ENCODE measurements around the gene NEK5. TPM values are rescaled to one million over a fixed set of nuclear protein-coding genes. Genes with fewer than 3 reads are reported as not detected.

The NEK5 gene
- total RNA-seq, 1 donor from 2014 or later: 0.50 TPM

DNA sequence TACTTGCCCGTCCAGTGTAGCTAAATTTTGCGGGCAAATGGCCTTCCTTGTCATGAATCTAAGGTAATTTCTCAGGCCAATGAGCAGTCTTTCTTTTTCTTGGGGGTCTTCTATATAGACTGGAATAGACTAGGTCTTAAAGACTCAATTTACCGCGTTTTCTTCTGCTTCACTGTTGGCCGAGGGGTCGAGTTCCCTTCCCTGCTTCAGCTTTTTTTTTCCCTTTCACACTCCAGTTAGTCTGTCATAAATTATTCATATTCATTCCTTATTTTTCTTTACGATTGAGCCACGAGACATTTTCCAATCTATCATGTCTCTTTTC is 116.4 kb downstream of the NEK5 start:
- peaks cover 3% of the 10 kb centered on the region for H3K4me1 Mint-ChIP-seq (ENCODE audit: low read depth, unreplicated experiment)
- Histone ChIP-seq H3K79me2 (ENCODE audit: insufficient read depth, low read length) (peaks cover 54% of the 10 kb centered on the region), H2AFZ (ENCODE audit: low read depth, low read length) (peak overlapping the region; percentile 97), H3K9ac (ENCODE audit: low read length) (peak overlapping the region; percentile 96), H3K4me2 (ENCODE audit: low read length) (peak overlapping the region; percentile 98), H3K27me3 (ENCODE audit: insufficient read depth, low read length) (peaks cover 12% of the 10 kb centered on the region), H3K4me3 (ENCODE audit: insufficient read depth, low read depth, low read length) (peak overlapping the region; percentile 100), H3K4me1 (ENCODE audit: insufficient read depth, low read length) (peaks cover 4% of the 10 kb centered on the region), H3K9me3 (ENCODE audit: insufficient read depth, low read depth, low read length) (no peaks in the 10 kb centered on the region), H4K20me1 (ENCODE audit: insufficient read depth, low read length) (peaks cover 24% of the 10 kb centered on the region), H3K36me3 (ENCODE audit: insufficient read depth, low read length) (no peaks in the 10 kb centered on the region), H3K27ac (ENCODE audit: low read depth, low read length) (peak overlapping the region; percentile 95)
- peak overlapping the region; percentile 99 for H3K4me3 Mint-ChIP-seq (ENCODE audit: unreplicated experiment)
- H3K36me3 Mint-ChIP-seq (ENCODE audit: low read depth, unreplicated experiment): peaks cover 14% of the 10 kb centered on the region
- TF ChIP-seq EZH2 (IDR thresholded peaks at IDR 0.05; ENCODE audit: insufficient read depth, low read length): no peak
- TF ChIP-seq, protein P1, sequence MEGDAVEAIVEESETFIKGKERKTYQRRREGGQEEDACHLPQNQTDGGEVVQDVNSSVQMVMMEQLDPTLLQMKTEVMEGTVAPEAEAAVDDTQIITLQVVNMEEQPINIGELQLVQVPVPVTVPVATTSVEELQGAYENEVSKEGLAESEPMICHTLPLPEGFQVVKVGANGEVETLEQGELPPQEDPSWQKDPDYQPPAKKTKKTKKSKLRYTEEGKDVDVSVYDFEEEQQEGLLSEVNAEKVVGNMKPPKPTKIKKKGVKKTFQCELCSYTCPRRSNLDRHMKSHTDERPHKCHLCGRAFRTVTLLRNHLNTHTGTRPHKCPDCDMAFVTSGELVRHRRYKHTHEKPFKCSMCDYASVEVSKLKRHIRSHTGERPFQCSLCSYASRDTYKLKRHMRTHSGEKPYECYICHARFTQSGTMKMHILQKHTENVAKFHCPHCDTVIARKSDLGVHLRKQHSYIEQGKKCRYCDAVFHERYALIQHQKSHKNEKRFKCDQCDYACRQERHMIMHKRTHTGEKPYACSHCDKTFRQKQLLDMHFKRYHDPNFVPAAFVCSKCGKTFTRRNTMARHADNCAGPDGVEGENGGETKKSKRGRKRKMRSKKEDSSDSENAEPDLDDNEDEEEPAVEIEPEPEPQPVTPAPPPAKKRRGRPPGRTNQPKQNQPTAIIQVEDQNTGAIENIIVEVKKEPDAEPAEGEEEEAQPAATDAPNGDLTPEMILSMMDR (IDR thresholded peaks at IDR 0.05; ENCODE audit: insufficient read depth, low read depth, low read length): no peak
- H3K27ac Mint-ChIP-seq (ENCODE audit: unreplicated experiment): peak overlapping the region; percentile 99
- DNase-seq (ENCODE audit: low read depth): no peak
- peaks cover 6% of the 10 kb centered on the region for H3K27me3 Mint-ChIP-seq (ENCODE audit: low read depth, unreplicated experiment)
- peaks cover 5% of the 10 kb centered on the region for H3K9me3 Mint-ChIP-seq (ENCODE audit: unreplicated experiment)
- no peak for FAIRE-seq

DNA sequence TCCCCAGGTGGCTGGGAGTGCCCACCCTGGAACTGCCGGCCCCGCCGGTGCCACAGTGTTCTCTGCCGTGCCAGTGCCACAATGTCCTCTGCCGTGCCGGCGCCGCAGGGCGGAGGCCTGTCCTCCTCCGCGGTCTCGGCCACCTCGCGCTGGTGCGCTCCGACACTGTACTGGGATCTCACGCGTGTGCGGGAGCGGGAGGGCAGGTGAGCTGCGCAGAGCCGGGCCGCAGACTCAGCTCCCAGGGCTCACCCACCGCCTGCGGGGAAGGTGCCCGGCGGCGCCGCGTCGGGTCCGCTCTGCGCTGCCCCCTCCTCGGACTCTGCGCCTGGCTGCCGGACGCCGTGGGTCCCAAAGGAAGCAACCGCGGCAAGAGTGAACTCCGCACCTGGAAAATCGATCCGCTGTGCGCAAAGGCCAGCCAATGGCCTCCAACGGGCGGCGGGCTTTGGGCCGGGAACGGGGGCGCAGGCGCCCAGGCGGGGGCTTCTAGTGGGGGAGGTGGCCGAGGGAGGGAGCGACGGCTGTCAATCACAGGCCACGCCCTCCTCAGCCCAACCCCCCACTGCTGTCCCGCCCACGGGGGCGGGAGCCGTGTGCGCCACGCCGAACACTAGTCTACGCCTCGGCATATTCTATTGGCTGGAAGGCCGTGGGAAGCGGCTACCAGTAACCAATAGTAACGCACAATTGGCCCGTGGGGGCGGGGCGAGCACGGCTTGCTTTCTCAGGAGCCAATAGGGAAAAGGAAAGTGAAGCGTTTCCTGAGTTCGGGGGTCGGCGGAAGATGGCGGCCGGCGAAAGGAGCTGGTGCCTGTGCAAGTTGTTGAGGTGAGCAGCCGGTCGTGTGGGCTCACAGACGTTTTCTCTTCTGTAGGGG is 117.0 kb downstream of the NEK5 start, which contains the start of gene ALG11:
ALG11 (plus strand) TSS at position 767 of the 880 bp plus-strand sequence; CDS start at position 788, 21 bp downstream.
- H3K9ac ChIP-seq (ENCODE audit: low read length): peak within 1 kb of the TSS; percentile 96
- TF ChIP-seq, protein P1 (IDR thresholded peaks at IDR 0.05; ENCODE audit: insufficient read depth, low read depth, low read length): no peak
- TF ChIP-seq EZH2 (IDR thresholded peaks at IDR 0.05; ENCODE audit: insufficient read depth, low read length): no peak
- H3K4me2 ChIP-seq (ENCODE audit: low read length): peak within 1 kb of the TSS; percentile 98
- Mint-ChIP-seq H3K27ac (ENCODE audit: unreplicated experiment) (peak within 1 kb of the TSS; percentile 99), H3K27me3 (ENCODE audit: low read depth, unreplicated experiment) (peaks cover 6% of the 10 kb centered on the region), H3K4me1 (ENCODE audit: low read depth, unreplicated experiment) (peaks cover 3% of the 10 kb centered on the region), H3K36me3 (ENCODE audit: low read depth, unreplicated experiment) (peaks cover 9% of the 10 kb centered on the region), H3K4me3 (ENCODE audit: unreplicated experiment) (peak within 1 kb of the TSS; percentile 99), H3K9me3 (ENCODE audit: unreplicated experiment) (peaks cover 5% of the 10 kb centered on the region)
- H3K9me3 ChIP-seq (ENCODE audit: insufficient read depth, low read depth, low read length): no peaks in the 10 kb centered on the region
- peaks cover 48% of the 10 kb centered on the region for H3K79me2 ChIP-seq (ENCODE audit: insufficient read depth, low read length)
- no peaks in the 10 kb centered on the region for H3K36me3 ChIP-seq (ENCODE audit: insufficient read depth, low read length)
- H3K27ac ChIP-seq (ENCODE audit: low read depth, low read length): peak within 1 kb of the TSS; percentile 95
- DNase-seq (ENCODE audit: low read depth): peak; percentile 91
- peaks cover 4% of the 10 kb centered on the region for H3K4me1 ChIP-seq (ENCODE audit: insufficient read depth, low read length)
- peaks cover 12% of the 10 kb centered on the region for H3K27me3 ChIP-seq (ENCODE audit: insufficient read depth, low read length)
- peak within 1 kb of the TSS; percentile 100 for H2AFZ ChIP-seq (ENCODE audit: low read depth, low read length)
- peaks cover 22% of the 10 kb centered on the region for H4K20me1 ChIP-seq (ENCODE audit: insufficient read depth, low read length)
- peak within 1 kb of the TSS; percentile 100 for H3K4me3 ChIP-seq (ENCODE audit: insufficient read depth, low read depth, low read length)
- FAIRE-seq: peak; percentile 76

Measured in astrocyte (in vitro differentiated cells and primary cell).